Measurements from ENCODE around the gene IFT74.

The IFT74 gene

GRCh38 chr9:26974927-26975326 is 18.7 kb downstream of the IFT74 start:
- DNase-seq (no peak), ATAC-seq (no peak)

GRCh38 chr9:26975728-26976707 is 19.8 kb downstream of the IFT74 start:
- ATAC-seq = no peak
- DNase-seq = no peak

GRCh38 chr9:26983340-26983739 is 27.1 kb downstream of the IFT74 start:
- ATAC-seq (no peak), DNase-seq (no peak)

- ATAC-seq (no peak), DNase-seq (no peak)
Measured at GRCh38 chr9:26995810-26996209, 39.6 kb downstream of the IFT74 start.

GRCh38 chr9:27003426-27004077 is 47.3 kb downstream of the IFT74 start:
- ATAC-seq (no peak), DNase-seq (no peak)

- DNase-seq = no peak
- no peak for ATAC-seq
Measured at GRCh38 chr9:27005491-27005890, 49.3 kb downstream of the IFT74 start, which contains the start of gene LRRC19. Gene LRRC19 (minus strand): TSS chr9:27005672. CDS start chr9:26999694, 5,978 bp downstream.

- no peak for ATAC-seq
- no peak for DNase-seq
Measured at GRCh38 chr9:27019589-27019988, 63.4 kb downstream of the IFT74 start.

- DNase-seq (no peak), ATAC-seq (no peak)
Measured at GRCh38 chr9:27022920-27023319, 66.7 kb downstream of the IFT74 start.

GRCh38 chr9:27029186-27029585 is 73.0 kb downstream of the IFT74 start:
- ATAC-seq = no peak
- no peak for DNase-seq

- DNase-seq (peak; percentile 65), ATAC-seq (no peak)
Measured at GRCh38 chr9:27033815-27034403, 77.7 kb downstream of the IFT74 start.

GRCh38 chr9:27037499-27037898 is 81.3 kb downstream of the IFT74 start:
- ATAC-seq (no peak), DNase-seq (no peak)

GRCh38 chr9:27041746-27042145 is 85.5 kb downstream of the IFT74 start:
- DNase-seq = no peak
- ATAC-seq = no peak

GRCh38 chr9:27042476-27042875 is 86.3 kb downstream of the IFT74 start:
- DNase-seq (no peak), ATAC-seq (no peak)

- DNase-seq (no peak), ATAC-seq (no peak)
Measured at GRCh38 chr9:27043176-27043575, 87.0 kb downstream of the IFT74 start.

GRCh38 chr9:27047136-27047535 is 90.9 kb downstream of the IFT74 start:
- ATAC-seq (no peak), DNase-seq (no peak)

GRCh38 chr9:27053369-27054022 is 97.3 kb downstream of the IFT74 start:
- ATAC-seq (no peak), DNase-seq (no peak)

- no peak for DNase-seq
Measured at GRCh38 chr9:27054125-27054524, 97.9 kb downstream of the IFT74 start.

GRCh38 chr9:27054841-27055240 is 98.6 kb downstream of the IFT74 start:
- ATAC-seq (no peak), DNase-seq (no peak)

More at GRCh38 chr9:27054125-27054524, 97.9 kb downstream of the IFT74 start:
- no peak for ATAC-seq

GRCh38 chr9:27059412-27059811 is 103.2 kb downstream of the IFT74 start:
- DNase-seq (no peak), ATAC-seq (no peak)

GRCh38 chr9:27059907-27060306 is 103.7 kb downstream of the IFT74 start:
- ATAC-seq (no peak), DNase-seq (no peak)

- ATAC-seq (no peak), DNase-seq (no peak)
Measured at GRCh38 chr9:27065288-27065687, 109.1 kb downstream of the IFT74 start.
